ENCODE measurements around the gene DOCK3.
"Not testable (repeated sequence)": the region's sequence is repeated elsewhere in the genome, so short reads cannot be mapped to it uniquely, and the experiment has no call there.

Gene DOCK3

GRCh38 chr3:51100536-51100851 lies 425.8 kb downstream of the DOCK3 start:
- DNase-seq (ENCODE audit: low spot score) = no peak

GRCh38 chr3:51102396-51102795 lies 427.7 kb downstream of the DOCK3 start:
- no peak for DNase-seq (ENCODE audit: low spot score)

GRCh38 chr3:51106242-51106876 lies 431.6 kb downstream of the DOCK3 start:
- DNase-seq (ENCODE audit: low spot score) = no peak

- no peak for DNase-seq (ENCODE audit: low spot score)
Measured at GRCh38 chr3:51110586-51110985, 435.9 kb downstream of the DOCK3 start.

GRCh38 chr3:51122944-51123343 lies 448.2 kb downstream of the DOCK3 start:
- no peak for DNase-seq (ENCODE audit: low spot score)

- no peak for DNase-seq (ENCODE audit: low spot score)
Measured at GRCh38 chr3:51123531-51123930, 448.8 kb downstream of the DOCK3 start.

- DNase-seq (ENCODE audit: low spot score) = not testable (repeated sequence)
Measured at GRCh38 chr3:51131607-51132006, 456.9 kb downstream of the DOCK3 start.

- DNase-seq (ENCODE audit: low spot score) = no peak
Measured at GRCh38 chr3:51137715-51138114, 463.0 kb downstream of the DOCK3 start.

GRCh38 chr3:51139616-51140015 lies 464.9 kb downstream of the DOCK3 start:
- no peak for DNase-seq (ENCODE audit: low spot score)

GRCh38 chr3:51141573-51141972 lies 466.8 kb downstream of the DOCK3 start:
- no peak for DNase-seq (ENCODE audit: low spot score)

GRCh38 chr3:51145811-51146585 lies 471.3 kb downstream of the DOCK3 start:
- DNase-seq (ENCODE audit: low spot score) = no peak

- DNase-seq (ENCODE audit: low spot score) = no peak
Measured at GRCh38 chr3:51146781-51147180, 472.1 kb downstream of the DOCK3 start.

- no peak for DNase-seq (ENCODE audit: low spot score)
Measured at GRCh38 chr3:51156147-51156546, 481.4 kb downstream of the DOCK3 start.

- no peak for DNase-seq (ENCODE audit: low spot score)
Measured at GRCh38 chr3:51163051-51163450, 488.3 kb downstream of the DOCK3 start.

GRCh38 chr3:51173518-51174271 lies 499.0 kb downstream of the DOCK3 start:
- no peak for DNase-seq (ENCODE audit: low spot score)

GRCh38 chr3:51176923-51177322 lies 502.2 kb downstream of the DOCK3 start:
- no peak for DNase-seq (ENCODE audit: low spot score)

- not testable (repeated sequence) for DNase-seq (ENCODE audit: low spot score)
Measured at GRCh38 chr3:51186446-51186845, 511.7 kb downstream of the DOCK3 start.

- no peak for DNase-seq (ENCODE audit: low spot score)
Measured at GRCh38 chr3:51190199-51190598, 515.5 kb downstream of the DOCK3 start.

- DNase-seq (ENCODE audit: low spot score) = no peak
Measured at GRCh38 chr3:51190827-51191226, 516.1 kb downstream of the DOCK3 start.

GRCh38 chr3:51191768-51192167 lies 517.0 kb downstream of the DOCK3 start:
- DNase-seq (ENCODE audit: low spot score) = no peak

- no peak for DNase-seq (ENCODE audit: low spot score)
Measured at GRCh38 chr3:51198477-51198876, 523.8 kb downstream of the DOCK3 start.

- DNase-seq (ENCODE audit: low spot score) = not testable (repeated sequence)
Measured at GRCh38 chr3:51199296-51199695, 524.6 kb downstream of the DOCK3 start.

- DNase-seq (ENCODE audit: low spot score) = no peak
Measured at GRCh38 chr3:51216291-51216690, 541.6 kb downstream of the DOCK3 start.

Data from hematopoietic multipotent progenitor cell treated with erythropoietin and hydrocortisone succinate and interleukin-3 and kit ligand, for 17 days (in vitro differentiated cells).